Measurements from ENCODE around the gene IGFBP7.
A peak's percentile ranks its signal among the peaks of the same experiment; 100 is the strongest.
"Not testable (repeated sequence)": the region's sequence is repeated elsewhere in the genome, so short reads cannot be mapped to it uniquely, and the experiment has no call there.

The IGFBP7 gene

DNA sequence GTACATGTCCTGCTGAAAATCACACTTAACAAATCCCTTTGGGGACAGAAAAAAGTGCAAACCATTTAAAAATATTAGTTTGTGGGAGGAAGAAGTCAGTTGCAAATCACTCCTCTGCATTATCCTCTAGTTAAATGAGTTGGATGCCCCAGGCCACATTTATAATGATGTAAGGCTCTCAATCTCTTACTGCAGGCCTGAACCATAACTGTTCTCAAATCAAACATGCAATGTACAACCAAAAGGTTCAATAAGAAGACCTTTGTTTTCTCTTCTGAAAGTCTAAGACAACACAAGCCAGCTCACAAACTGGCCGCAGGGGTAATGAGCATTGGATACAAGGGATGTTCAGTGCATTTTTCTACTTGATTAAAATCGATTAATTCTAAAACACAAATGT, 39.7 kb downstream of the IGFBP7 start:
- no peak for DNase-seq (ENCODE audit: low read depth)

DNA sequence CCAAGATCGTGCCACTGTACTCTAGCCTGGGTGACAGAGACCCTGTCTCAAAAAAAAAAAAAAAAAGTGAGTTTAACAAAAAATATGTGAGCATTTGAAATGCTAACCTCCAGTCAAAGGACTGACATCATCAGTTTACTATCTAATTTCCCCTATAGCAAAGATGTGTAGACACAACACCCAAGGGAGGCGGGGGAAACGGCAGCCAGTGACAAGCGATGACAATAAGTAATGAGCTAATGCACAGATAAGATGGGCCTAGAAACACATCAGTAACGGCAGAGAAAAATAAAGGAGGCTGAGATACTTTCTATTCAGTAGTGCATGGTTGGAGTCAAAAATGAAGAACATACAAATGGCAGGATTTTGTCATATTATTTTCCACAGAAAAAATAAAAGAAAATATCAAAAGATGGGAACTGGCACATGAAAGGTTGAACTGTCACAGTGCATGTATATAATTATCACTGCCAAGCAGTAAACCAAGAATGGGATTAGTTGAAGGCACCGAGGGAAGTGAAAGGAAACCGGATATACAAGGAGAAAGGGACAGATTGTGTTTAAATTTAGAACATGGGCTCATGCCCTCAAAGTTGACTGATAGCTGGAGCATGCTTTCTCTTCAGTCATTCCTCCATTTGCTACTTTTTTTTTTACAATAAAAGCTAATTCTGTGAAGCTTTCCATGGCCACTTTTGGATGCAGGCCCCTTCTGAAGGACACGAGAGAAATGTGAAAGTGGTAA, 41.8 kb downstream of the IGFBP7 start:
- DNase-seq (ENCODE audit: low read depth) = no peak

DNA sequence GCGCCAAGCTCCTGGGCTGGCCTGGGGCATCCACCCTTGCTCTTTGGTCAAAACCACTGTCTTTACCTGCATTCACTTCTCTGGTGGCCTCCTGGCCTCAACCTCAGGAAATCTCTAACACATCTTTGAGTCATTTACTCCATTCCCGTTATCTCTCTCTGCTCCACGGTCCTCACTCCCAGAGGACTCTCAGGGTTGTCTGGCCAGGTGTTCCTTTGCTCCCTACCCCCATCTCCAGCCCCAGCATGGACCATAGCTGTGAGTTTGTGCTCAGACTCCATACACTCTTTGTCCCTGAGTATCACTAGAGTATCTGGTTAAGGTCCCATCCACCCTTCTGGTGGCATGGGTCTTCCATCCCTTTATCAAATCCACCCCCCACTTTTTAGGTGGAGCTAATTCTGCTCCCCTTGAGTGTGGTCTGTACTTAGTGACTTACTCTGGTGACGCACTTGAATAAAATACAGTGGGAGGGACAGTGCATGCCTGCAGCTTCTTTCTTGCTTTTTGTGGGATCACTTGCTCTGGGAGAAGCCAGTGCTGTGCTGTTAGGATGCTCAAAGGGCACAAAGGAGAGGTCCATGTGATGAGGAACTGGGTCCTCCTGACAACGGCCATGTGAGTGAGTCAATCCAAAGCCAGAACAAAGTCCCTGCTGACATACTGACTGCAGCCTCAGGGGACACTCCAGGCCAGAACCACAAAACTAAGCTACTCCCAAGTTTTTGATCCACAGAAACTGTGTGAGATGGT, 44.3 kb downstream of the IGFBP7 start:
- DNase-seq (ENCODE audit: low read depth) = no peak

GRCh38 chr4:57064811-57065711, 45.1 kb downstream of the IGFBP7 start:
- DNase-seq (ENCODE audit: low read depth) = peak; percentile 69

GRCh38 chr4:57064120-57064519, 46.1 kb downstream of the IGFBP7 start:
- DNase-seq (ENCODE audit: low read depth) = no peak

GRCh38 chr4:57063518-57063917, 46.7 kb downstream of the IGFBP7 start:
- no peak for DNase-seq (ENCODE audit: low read depth)

DNA sequence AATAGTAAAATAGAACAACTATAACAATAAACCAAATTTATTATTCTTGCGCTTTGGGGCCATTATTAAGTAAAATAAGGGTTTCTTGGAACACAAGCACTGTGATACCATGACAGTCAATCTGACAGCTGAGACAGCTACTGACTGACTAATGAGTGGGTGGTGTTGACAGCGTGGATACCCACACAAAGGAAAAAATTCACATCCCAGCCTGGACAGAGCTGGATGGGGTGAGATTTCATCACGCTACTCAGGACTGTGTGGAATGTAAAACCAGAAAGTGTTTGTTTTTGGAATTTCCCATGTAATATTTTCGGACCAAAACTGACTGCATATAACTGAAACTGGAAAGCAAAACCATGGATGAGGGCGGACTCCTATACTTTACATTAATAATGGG, 48.8 kb downstream of the IGFBP7 start:
- DNase-seq (ENCODE audit: low read depth) = no peak

GRCh38 chr4:57060717-57061067, 49.5 kb downstream of the IGFBP7 start:
- not testable (repeated sequence) for DNase-seq (ENCODE audit: low read depth)

- DNase-seq (ENCODE audit: low read depth) = no peak
These were observed 50.1 kb downstream of the IGFBP7 start for GRCh38 chr4:57059890-57060716.

GRCh38 chr4:57055886-57056285, 54.3 kb downstream of the IGFBP7 start:
- DNase-seq (ENCODE audit: low read depth) = no peak

- DNase-seq (ENCODE audit: low read depth) = no peak
These were observed 56.7 kb downstream of the IGFBP7 start for GRCh38 chr4:57053508-57053907.

DNA sequence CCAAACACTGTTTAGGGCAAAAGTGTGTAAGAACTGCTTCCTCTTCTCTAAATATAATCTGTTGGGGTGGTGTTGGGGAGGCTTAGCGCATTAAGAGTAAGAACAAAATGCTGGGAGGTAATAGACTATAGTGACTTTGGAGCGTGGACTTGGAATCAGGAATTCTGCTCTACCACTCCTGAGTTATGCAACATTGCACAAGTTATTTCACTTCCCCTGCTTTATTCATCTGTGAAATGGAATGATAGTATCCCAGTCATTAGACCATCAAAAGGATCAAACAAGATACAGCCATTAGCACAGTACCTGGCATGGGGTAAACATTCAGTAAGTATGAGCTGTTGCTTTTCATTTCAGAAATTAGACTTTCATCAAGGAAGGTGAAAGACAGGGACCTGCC, 58.7 kb downstream of the IGFBP7 start:
- no peak for DNase-seq (ENCODE audit: low read depth)

DNA sequence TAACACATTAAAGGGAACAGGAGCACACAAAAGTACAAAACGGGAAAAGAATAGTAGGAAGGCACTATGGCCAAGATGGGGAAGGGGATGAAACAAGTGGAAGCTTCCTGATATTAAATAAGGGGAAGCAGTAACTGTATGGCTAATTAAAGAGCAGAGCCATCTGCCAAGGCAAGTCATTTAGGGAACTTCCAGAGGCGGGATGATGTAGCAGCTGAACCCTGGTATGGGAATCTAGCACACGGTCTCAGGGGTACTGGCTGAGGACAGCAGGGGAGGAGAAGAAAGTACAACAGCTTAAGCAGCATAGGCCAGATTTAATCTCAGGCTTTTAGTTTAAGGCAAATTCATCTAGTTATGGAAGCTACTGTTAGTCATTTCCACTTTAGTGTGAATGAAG, 59.1 kb downstream of the IGFBP7 start:
- no peak for DNase-seq (ENCODE audit: low read depth)

DNA sequence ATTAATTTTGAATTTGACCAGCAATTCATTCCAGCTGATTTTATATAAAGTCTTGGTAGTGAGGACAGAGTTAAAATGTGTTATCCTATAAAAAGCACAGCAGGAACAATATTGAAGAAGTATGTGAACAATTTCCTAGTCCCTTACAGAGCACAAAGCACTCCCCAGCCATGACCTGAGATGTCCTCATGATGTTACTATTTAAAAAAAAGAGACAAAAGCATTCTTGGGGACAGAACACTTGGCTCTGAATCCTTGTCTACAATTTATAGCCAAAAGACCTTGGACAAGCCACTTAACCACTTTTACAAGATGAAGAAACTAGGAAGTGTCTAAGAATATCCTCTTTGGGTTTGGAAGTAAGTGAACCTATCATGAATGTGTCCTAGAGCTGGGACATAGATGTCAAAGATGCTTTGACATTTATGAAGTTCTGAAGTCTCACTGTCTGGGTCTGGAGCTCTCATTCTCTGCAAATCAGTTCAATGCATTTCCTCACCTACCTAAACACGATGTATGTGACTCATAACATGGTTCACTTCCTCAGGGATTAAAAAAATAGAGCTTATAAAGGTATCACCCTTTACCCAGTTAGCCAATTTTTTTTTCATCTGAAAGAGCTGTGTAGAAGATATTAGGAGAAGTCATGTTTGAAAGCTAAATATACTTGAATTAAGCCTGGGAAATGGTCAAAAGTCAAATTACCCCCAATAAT, 61.4 kb downstream of the IGFBP7 start:
- no peak for DNase-seq (ENCODE audit: low read depth)

DNA sequence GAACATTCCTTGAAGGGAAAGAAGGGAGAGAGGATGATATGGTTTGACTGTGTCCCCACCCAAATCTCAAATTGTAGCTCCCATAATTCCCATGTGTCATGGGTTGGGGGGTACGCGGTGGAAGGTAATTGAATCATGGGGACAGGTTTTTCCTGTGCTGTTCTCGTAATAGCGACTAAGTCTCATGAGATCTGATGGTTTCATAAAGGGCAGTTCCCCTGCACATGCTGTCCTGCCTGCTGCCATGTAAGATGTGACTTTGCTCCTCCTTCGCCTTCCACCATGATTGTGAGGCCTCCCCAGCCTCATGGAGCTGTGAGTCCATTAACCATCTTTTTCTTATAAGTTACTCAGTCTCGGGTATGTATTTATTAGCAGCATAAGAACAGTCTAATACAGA, 63.1 kb downstream of the IGFBP7 start:
- not testable (repeated sequence) for DNase-seq (ENCODE audit: low read depth)

DNA sequence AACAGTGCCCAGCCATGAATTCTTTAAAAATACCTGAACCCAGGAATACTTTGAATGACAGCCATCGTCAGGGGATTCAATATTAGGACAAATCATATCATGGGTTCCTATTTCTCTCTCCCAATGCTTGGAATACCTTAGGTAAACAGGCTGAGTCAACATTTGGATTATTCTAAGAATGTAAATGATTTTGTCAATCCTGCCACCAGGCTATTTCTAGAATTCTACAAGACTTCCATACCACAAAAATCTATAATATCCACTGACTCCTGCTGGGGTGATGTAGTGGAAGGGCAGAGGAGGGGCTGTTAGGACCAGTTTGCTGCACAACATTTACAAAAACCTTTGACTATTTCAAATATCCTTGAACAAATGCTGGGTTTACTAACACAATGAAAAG, 65.2 kb downstream of the IGFBP7 start:
- DNase-seq (ENCODE audit: low read depth) = no peak

DNA sequence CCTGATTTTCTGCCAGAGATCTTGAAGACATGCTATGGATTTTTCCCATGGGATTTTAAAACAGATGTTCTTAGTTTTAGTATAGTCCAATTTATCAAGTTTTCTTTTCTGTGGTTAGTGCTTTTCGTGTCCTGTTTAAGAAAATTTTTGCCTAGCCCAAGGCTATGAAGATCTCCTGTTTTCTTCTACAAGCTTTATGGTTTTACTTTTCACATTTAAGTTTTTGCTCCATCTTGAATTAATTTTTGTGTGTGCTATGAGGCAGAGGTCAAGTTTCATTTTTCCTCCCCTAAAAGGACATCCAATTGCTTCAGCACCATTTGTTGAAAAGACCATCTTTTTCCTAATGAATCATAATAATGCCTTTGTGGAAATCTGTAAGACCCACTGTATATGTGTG, 65.9 kb downstream of the IGFBP7 start:
- peak; percentile 81 for DNase-seq (ENCODE audit: low read depth)

GRCh38 chr4:57043347-57044251, 66.6 kb downstream of the IGFBP7 start:
- peak; percentile 81 for DNase-seq (ENCODE audit: low read depth)

GRCh38 chr4:57042711-57043169, 67.4 kb downstream of the IGFBP7 start:
- no peak for DNase-seq (ENCODE audit: low read depth)

DNA sequence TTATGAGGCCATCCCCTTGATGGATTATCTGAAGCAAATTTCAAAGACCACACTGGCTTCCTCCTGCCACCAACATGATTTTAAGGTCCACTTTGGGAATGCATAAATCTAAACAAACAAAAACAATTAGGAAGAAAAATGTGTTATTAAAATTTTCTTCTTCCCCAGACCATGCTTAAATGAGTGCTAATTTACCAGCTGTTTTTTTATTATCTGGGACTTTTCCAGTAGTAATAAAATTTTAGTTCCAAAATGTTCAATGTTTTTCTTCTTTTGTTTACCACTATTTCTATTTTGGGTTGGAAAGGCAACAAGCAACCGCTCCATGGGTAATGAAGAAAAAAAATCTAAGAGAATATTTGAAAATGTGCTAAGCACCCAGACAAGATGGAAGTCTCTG, 69.2 kb downstream of the IGFBP7 start:
- DNase-seq (ENCODE audit: low read depth) = no peak

All from GM04503 (cell line).